HG02588 (cell line): Measurements from ENCODE around the gene LIMA1.
A peak's percentile ranks its signal among the peaks of the same experiment; 100 is the strongest.
"Not testable (repeated sequence)": the region's sequence is repeated elsewhere in the genome, so short reads cannot be mapped to it uniquely, and the experiment has no call there.

Experiments used
- ATAC-seq: cut with Tn5 transposase; IDR thresholded peaks from one replicate; pipeline ENCODE4 v1.9.1; 2021; ENCODE audit warnings: mild to moderate bottlenecking, moderate library complexity; ENCODE audit not compliant: unreplicated experiment

The LIMA1 gene

GRCh38 chr12:50220363-50220995, 62.8 kb downstream of the LIMA1 start:
- ATAC-seq: peak; percentile 43

DNA sequence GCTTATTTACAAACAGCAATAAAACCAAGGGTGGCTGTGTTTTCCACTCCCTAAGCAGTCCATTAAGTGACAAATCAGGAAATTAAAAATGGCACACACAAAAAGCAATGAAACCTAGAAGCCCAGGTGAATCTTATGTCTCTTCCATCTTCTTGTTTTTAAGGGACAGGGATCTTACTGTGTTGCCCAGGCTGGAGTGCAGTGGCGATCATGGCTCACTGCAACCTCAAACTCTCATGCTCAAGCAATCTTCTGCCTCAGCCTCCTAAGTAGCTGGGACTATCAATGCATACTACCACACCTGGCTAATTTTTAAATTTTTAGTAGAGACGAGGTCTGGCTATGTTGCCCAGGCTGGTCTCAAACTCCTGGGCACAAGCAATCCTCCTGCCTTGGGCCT, 63.8 kb downstream of the LIMA1 start:
- ATAC-seq: no peak

DNA sequence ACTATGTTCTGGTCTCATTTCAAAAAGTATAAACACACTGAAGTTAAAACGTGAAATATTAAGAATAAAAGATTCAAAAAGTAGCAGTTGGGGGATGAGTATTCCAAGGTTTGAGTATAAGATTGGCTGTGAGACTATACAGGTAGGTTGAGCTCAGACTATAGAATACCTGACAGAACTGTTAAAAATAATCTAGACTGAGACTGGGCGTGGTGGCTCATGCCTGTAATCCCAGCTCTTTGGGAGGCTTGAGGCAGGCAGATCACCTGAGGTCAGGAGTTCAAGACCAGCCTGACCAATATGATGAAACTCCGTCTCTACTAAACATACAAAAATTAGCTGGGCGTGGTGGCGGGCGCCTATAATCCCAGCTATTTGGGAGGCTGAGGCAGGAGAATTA, 64.3 kb downstream of the LIMA1 start:
- not testable (repeated sequence) for ATAC-seq

DNA sequence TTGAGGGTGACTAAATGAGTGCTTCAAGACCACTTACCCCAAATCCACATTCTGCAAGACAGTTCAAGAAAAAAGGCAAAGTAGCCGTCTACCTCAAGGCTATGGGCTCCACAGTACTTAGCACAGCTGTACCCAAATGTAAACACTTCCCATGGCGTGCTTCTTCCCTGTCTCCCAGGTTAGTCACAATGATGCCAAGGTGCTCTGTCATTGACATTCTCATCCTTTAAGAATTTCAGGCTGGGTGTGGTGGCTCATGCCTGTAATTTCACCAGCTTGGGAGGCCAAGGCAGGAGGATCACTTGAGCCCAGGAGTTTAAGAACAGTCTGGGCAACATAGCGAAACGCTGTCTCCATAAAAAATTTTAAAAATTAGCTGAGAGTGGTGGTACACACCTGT, 64.9 kb downstream of the LIMA1 start:
- no peak for ATAC-seq

DNA sequence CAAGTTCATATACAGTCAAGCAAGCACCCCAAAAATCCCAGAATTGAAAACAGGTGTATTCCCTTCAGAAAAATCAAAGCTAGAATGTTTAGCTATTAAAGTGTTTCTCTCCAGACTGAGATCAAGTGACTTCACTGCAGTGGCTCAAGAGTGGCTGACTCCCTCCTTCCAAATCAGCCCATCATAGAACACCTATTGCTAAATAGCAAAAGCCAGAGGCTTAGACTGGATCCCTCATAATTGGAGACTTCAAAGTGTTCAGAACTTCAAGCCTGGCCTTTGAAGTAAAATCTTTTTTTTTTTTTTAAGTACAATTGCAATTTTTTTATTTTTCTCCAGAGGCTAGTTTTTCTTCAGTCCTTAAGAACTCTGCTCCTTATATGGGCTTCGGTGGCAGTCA, 66.1 kb downstream of the LIMA1 start:
- ATAC-seq: no peak

DNA sequence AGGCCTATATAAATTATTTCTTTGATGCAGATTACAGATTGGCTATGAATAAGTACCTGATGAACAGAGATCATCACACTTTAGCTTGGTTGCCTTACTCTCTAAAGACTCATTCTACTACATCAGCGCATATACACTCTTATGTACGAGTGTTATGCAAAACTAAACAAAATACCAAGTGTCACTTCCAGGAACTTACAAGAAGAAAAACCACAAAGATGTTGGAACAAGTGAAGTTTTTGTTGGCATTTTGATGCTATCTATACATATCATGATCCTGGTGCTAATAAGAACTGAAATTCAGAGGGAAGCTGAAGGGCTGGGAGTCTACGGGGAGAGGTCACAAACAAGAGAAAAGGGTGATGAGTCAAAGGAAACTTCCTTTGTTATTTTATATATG, 68.3 kb downstream of the LIMA1 start:
- ATAC-seq: no peak

- ATAC-seq: no peak
Observed at GRCh38 chr12:50214018-50214417, 69.3 kb downstream of the LIMA1 start.

DNA sequence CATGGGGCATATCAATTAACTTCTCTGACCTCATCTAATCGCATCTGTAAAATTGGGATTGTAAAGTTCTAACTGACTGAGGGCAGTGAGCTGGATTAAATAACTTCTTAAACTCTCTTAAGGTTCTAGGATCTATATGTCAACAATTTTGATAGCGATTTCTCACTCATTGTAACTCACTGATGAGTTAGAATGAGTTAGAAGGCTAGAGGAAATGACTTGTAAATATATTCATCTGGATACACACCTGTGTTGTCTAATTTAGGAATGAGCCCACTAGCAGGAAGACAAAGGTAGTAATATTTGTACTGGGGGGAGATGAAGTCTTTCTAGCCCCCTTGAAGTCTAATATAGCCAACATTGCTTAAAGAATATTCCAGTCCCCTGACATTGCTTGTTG, 69.9 kb downstream of the LIMA1 start:
- ATAC-seq: no peak

DNA sequence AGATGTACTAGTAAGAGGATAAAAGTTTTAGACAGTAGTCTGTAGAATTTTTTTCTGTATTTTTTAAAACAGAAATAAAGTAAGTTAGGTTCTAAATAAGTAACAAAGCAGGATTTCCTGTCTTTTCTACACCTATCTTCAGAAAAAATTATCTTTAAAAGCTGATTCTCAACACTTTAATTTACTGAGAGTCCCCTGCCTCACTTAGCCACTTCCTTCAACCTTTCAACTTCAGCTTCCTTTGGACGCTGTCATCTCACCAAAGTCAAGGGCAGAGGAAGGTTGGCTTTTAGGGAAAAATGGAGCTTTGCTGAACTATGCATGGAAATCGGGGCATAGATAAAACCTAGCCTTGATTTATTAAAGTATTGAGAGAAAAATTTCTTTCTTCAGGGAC, 71.3 kb downstream of the LIMA1 start:
- ATAC-seq: no peak

DNA sequence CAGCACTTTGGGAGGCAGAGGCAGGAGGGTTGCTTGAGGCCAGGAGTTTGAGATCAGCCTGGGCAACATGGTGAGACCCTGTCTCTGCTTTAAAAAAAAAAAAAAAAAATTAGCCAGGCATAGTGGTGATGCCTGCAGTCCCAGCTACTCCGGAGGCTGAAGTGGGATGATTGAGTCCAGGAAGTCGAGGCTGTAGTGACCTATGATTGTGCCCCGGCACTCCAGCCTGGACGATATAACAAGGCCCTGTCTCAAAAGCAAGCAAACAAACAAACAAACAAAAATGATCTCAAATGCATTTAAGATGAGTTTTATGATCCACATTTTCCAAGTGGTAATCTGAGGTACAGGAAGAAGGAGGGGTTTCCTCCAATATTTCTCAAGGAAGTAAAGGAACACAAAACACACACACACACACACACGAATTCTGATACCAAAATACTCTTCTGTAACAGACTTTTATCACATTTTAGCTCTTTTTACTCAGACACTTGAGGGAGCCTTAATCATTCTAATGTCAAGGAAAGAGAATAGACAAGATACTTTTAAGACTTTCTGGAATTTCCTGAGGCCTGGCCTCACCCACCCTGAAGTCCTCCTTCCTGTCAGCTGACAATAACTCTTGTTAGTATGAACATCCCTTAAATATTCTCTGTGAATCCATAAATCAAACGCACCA, 71.8 kb downstream of the LIMA1 start:
- ATAC-seq: no peak

DNA sequence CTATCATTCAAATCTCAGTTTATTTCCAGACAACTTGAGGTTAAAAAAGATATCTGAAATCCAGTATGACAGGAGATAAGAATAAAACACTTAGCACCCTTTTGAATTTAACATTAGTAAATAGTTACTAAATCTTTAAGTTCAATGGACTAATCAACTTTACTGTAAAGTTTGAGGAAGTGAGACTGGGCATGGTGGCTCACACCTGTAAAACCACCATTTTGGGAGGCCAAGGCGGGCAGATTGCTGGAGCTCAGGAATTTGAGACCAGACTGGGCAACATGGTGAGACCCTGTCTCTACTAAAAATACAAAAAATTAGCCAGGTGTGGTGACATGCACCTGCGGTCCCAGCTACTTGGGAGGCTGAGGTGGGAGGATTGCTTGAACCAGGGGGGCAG, 75.9 kb downstream of the LIMA1 start:
- ATAC-seq: no peak

DNA sequence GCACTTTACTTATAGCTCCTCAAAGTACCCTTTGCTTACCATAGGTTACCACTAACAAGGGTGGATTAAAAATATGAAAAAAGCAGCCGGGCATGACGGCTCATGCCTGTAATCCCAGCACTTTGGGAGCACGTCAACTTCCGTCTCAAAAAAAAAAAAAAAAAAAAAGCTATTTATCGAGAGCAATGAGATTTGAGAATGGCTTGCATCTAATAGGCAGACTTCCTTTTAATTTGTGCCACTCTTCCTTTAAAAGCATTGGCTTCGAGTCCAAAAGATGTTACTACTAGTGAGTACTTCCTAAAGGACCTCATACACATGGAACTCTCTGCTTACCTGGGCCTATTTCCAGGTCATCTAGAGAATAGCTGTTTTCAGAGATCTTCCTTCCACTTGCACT, 77.7 kb downstream of the LIMA1 start:
- no peak for ATAC-seq

DNA sequence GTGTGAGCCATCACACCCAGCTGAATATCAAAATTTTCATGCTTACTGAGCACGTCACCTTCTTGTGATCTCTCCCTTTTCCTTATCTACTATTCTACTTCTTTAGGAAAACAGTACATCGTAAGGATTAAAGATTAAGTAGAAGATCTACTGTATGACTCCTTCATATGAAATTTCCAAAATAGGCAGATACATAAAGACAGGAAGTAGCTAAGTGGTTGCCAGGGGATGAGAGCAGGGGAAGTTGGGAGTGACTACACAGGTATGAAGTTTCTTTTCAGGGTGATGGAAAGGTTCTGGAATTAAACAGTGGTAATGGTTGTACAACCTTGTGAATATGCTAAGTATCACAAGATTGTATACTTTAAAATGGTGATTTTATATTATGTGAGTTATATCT, 79.6 kb downstream of the LIMA1 start:
- ATAC-seq: no peak

GRCh38 chr12:50201987-50202521, 81.3 kb downstream of the LIMA1 start:
- no peak for ATAC-seq

GRCh38 chr12:50200552-50201273, 82.6 kb downstream of the LIMA1 start:
- ATAC-seq: no peak

DNA sequence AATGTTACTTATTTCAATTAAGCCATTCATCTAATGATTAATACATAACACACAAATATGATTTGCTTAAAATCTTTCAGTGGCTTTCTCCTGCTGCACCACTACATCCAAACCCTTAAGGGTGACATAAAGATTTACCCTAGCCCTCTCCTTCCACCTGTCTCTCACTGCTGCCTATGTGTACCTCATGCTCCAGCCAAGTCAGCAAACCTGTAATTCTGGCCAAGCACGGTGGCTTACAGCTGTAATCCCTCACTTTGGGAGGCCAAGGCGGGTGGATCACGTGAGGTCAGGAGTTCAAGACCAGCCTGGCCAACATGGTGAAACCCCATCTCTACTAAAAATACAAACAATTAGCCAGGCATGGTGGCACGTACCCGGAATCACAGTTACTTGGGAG, 84.5 kb downstream of the LIMA1 start:
- ATAC-seq: no peak

GRCh38 chr12:50197297-50197727, 86.0 kb downstream of the LIMA1 start:
- ATAC-seq: no peak

GRCh38 chr12:50196537-50196936, 86.8 kb downstream of the LIMA1 start:
- ATAC-seq: no peak

DNA sequence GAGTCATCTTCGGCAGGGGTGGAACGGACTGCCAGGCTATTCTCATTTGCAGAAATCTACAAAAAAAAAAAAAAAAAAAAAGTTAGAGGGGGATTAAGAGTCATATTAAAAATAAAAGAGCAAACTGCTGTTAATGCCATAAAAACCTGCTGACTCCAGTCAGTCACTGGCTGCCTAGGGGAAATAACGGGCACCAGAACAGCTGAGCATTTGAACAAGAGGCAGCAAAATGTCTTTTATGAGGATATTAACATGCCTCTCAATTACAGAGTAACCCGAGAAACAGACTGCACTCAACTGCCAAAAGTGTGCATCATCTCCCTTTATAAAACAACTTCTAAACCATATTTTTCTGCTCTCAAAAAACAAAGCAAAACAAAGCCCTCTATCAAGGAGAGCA, 87.5 kb downstream of the LIMA1 start:
- no peak for ATAC-seq

DNA sequence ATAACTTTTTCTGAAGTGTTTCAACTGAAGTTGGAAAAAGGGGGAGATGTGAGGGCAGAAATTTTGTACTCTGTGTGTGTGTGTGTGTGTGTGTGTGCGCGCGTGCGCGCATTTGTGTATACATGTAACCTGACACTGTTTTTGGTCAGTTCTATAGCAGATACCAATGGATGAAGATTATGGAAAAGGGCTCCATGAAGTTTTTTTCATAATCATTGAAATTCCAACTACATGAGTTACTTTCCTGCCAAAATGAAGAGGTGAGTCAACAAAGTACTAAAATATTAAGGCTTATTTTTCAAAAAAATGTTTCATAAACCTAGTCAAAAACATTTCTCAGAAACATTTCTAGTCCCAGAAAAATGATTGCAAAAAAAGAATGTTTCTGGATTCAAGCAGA, 90.4 kb downstream of the LIMA1 start:
- no peak for ATAC-seq

DNA sequence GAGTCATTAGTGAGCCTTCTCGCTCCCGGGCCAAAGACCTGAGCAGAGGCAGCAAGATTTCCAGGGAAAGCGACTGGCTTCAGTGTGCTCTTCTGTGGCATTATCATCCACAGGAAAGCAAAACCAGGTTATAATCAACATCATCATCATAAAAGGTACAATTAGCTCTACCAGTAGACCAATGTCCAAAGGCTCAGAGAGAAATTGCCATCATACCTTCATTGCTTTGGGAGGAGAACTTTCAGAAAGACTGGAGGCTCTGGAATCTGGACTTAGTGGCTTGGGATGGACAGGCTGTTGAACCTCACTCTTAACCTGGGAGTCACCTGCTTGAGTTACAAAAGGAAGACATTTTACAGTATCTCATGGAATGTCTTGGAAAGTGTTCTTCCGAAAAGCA, 91.1 kb downstream of the LIMA1 start:
- ATAC-seq: no peak

DNA sequence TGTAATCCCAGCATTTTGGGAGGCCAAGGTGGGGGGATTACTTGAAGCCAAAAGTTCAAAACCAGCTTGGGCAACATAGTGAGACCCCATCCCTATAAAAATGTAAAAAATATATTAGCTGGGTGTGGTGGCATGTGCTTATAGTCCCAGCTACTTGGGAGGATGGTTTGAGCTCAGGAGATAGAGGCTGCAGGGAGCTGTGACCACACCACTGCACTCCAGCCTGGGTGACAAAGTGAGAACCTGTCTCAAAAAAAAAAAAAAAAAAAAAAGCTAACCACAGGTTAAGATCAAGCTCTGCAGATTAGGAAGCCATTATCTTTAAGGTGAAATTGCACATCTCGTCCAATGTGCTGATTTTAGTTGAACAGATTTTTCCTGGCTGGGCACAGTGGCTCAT, 92.5 kb downstream of the LIMA1 start:
- no peak for ATAC-seq
